SK-N-SH (cell line): ENCODE measurements around the gene GUCY2D. TPM values are rescaled to one million over a fixed set of nuclear protein-coding genes. Genes with fewer than 3 reads are reported as not detected.

Source experiments
- CTCF ChIA-PET: fragments of 300-600, 350-600 bp; formaldehyde crosslinking; extraction: SDS; loops from one replicate; lab custom pipeline; 2021; lab: Yijun Ruan, JAX
- POLR2A ChIA-PET: fragments of 350-600 bp; sonication (Branson Sonifier 250); formaldehyde crosslinking; extraction: SDS; loops from one replicate; lab custom pipeline; 2020; ENCODE audit warnings: antibody characterized with exemption, inconsistent platforms; lab: Yijun Ruan, JAX
- DNase-seq: peaks from one replicate; pipeline ENCODE4 v3.0.0; 2012
- H2AFZ ChIP-seq: fragments of 200-600 bp; sonication (generic); 2 replicates; pipeline ENCODE4 v1.8.1; 2016; ENCODE audit warnings: antibody characterized with exemption, mild to moderate bottlenecking, low read depth
- H3F3A ChIP-seq: fragments of 200-600 bp; sonication (generic); replicated peaks from 2 replicates; pipeline ENCODE3; 2016; ENCODE audit warnings: antibody characterized with exemption, mild to moderate bottlenecking; ENCODE audit not compliant: insufficient read depth
- H3K27ac ChIP-seq, 2 experiments: fragments of 200-500 bp in 1 of 2; fragments of 200-600 bp in 1 of 2; sonication (Bioruptor generic) in 1 of 2; sonication (generic), shearing (Covaris generic) in 1 of 2; 2 replicates each; pipeline versions ENCODE4 v1.5.1 to v1.6.1; 2014 to 2016; ENCODE audit warnings: low read depth in 2 of 2, inconsistent platforms in 1 of 2, low read length in 1 of 2, mild to moderate bottlenecking in 1 of 2, mixed read lengths in 1 of 2
- H3K27me3 ChIP-seq: fragments of 200-600 bp; sonication (generic), shearing (Covaris generic); 2 replicates; pipeline ENCODE4 v1.6.1; 2016; ENCODE audit warnings: mixed run types; ENCODE audit not compliant: insufficient read depth
- H3K36me3 ChIP-seq, 2 experiments: fragments of 200-500 bp in 1 of 2; fragments of 200-600 bp in 1 of 2; sonication (Bioruptor generic) in 1 of 2; sonication (generic) in 1 of 2; replicated peaks in 1 of 2; 2 replicates each; pipeline versions ENCODE3 to v1.5.1; 2014 to 2016; ENCODE audit warnings: low read length in 1 of 2, mild to moderate bottlenecking in 1 of 2; ENCODE audit not compliant: insufficient read depth in 2 of 2, control insufficient read depth in 1 of 2
- H3K4me1 ChIP-seq, 2 experiments: fragments of 200-500 bp in 1 of 2; fragments of 200-600 bp in 1 of 2; sonication (Bioruptor generic) in 1 of 2; sonication (generic), shearing (Covaris generic) in 1 of 2; 2 replicates each; pipeline versions ENCODE4 v1.5.1 to v1.6.1; 2014 to 2016; ENCODE audit warnings: low read depth in 1 of 2, low read length in 1 of 2, mixed run types in 1 of 2; ENCODE audit not compliant: insufficient read depth in 2 of 2, control insufficient read depth in 1 of 2
- H3K4me2 ChIP-seq: fragments of 200-600 bp; sonication (generic), shearing (Covaris generic); 2 replicates; pipeline ENCODE4 v1.6.1; 2017; ENCODE audit warnings: mixed run types
- H3K4me3 ChIP-seq, 2 experiments: fragments of 200-500 bp in 1 of 2; fragments of 200-600 bp in 1 of 2; sonication (Bioruptor generic) in 1 of 2; sonication (generic), shearing (Covaris generic) in 1 of 2; 2 replicates each; pipeline versions ENCODE4 v1.5.1 to v1.8.1; 2014 to 2016; ENCODE audit warnings: low read depth in 2 of 2, inconsistent platforms in 1 of 2, low read length in 1 of 2, mild to moderate bottlenecking in 1 of 2, mixed read lengths in 1 of 2, moderate library complexity in 1 of 2
- H3K79me2 ChIP-seq: fragments of 200-600 bp; sonication (generic); 2 replicates; pipeline ENCODE4 v1.8.1; 2017; ENCODE audit warnings: mild to moderate bottlenecking; ENCODE audit not compliant: insufficient read depth
- H3K9ac ChIP-seq: fragments of 200-600 bp; sonication (generic); 2 replicates; pipeline ENCODE4 v1.6.1; 2017; ENCODE audit warnings: mixed run types
- H3K9me2 ChIP-seq: fragments of 200-600 bp; sonication (generic); 2 replicates; pipeline ENCODE4 v1.6.1; 2017; ENCODE audit warnings: mixed run types
- H3K9me3 ChIP-seq: fragments of 200-600 bp; sonication (generic); 2 replicates; pipeline ENCODE4 v1.6.1; 2017; ENCODE audit warnings: mixed run types, mild to moderate bottlenecking, moderate library complexity
- H4K20me1 ChIP-seq: fragments of 200-600 bp; sonication (generic); 2 replicates; pipeline ENCODE4 v1.6.1; 2017; ENCODE audit warnings: mild to moderate bottlenecking, mixed run types; ENCODE audit not compliant: insufficient read depth
- CHD2 ChIP-seq: fragments of 150-350 bp; IDR thresholded peaks from 2 replicates; pipeline ENCODE4 v1.6.1; 2018; ENCODE audit warnings: low read length; ENCODE audit not compliant: partially characterized antibody
- CTCF ChIP-seq: fragments of 200-600 bp; sonication (generic); IDR thresholded peaks from 2 replicates; pipeline ENCODE4 v1.6.1; 2017; ENCODE audit warnings: antibody characterized with exemption, mild to moderate bottlenecking, moderate library complexity
- ELF1 ChIP-seq: IDR thresholded peaks from 2 replicates; pipeline ENCODE4 v1.4.0; 2012
- EP300 ChIP-seq, 2 experiments: IDR thresholded peaks; 2 replicates each; pipeline versions ENCODE4 v1.4.0 to v1.6.1; 2012; ENCODE audit warnings: borderline replicate concordance in 1 of 2, low read depth in 1 of 2, low read length in 1 of 2
- EZH2phosphoT487 ChIP-seq: fragments of 200-600 bp; sonication (generic); IDR thresholded peaks from 2 replicates; pipeline ENCODE4 v1.6.1; 2017; ENCODE audit warnings: low read depth, mixed run types, mild to moderate bottlenecking, antibody characterized with exemption, moderate library complexity, borderline replicate concordance
- FOXM1 ChIP-seq: IDR thresholded peaks from 2 replicates; pipeline ENCODE4 v1.4.0; 2012; ENCODE audit warnings: low read depth, mild to moderate bottlenecking
- MXI1 ChIP-seq: IDR thresholded peaks from 2 replicates; pipeline ENCODE4 v1.6.1; 2012; ENCODE audit warnings: mild to moderate bottlenecking, low read depth, low read length, improper control_type of control experiment
- NFIC ChIP-seq: IDR thresholded peaks from 2 replicates; pipeline ENCODE4 v1.4.0; 2012; ENCODE audit warnings: borderline replicate concordance
- PBX3 ChIP-seq: IDR thresholded peaks from 2 replicates; pipeline ENCODE4; 2012
- REST ChIP-seq: IDR thresholded peaks from 2 replicates; pipeline ENCODE4 v1.6.1; 2012; ENCODE audit warnings: mild to moderate bottlenecking, low read depth, low read length, moderate library complexity
- RXRA ChIP-seq: IDR thresholded peaks from 2 replicates; pipeline ENCODE4 v1.4.0; 2012; ENCODE audit warnings: low read depth, mild to moderate bottlenecking, borderline replicate concordance
- TEAD4 ChIP-seq: IDR thresholded peaks from 2 replicates; pipeline ENCODE4 v1.4.0; 2012; ENCODE audit warnings: mild to moderate bottlenecking, borderline replicate concordance; ENCODE audit not compliant: insufficient read depth
- USF1 ChIP-seq: IDR thresholded peaks from 2 replicates; pipeline ENCODE4 v1.4.0; 2012; ENCODE audit warnings: low read depth, borderline replicate concordance
- ZBTB33 ChIP-seq: IDR thresholded peaks from 2 replicates; pipeline ENCODE4 v1.4.0; 2012; ENCODE audit warnings: low read depth, borderline replicate concordance
- WGBS: methylation state at CpG from one replicate; pipeline ENCODE4 v1.1.6; 2017; ENCODE audit warnings: low lambda C conversion rate; 5-methylcytosine and 5-hydroxymethylcytosine counted together
- polyA plus RNA-seq, 3 experiments: library from polyadenylated mRNA; depleted of rRNA; stranded (reverse); fragments of >200 nt; gene quantifications; 2 replicates each; pipeline ENCODE4 v1.2.3, GENCODE V29; 2012
- TF ChIP-seq, protein P1 (sequence below): fragments of 150-350 bp; IDR thresholded peaks from 2 replicates; pipeline ENCODE4 v1.6.1; 2016; ENCODE audit warnings: mild to moderate bottlenecking, low read depth, low read length
- TF ChIP-seq, protein P2 (sequence below): fragments of 150-350 bp; IDR thresholded peaks from 2 replicates; pipeline ENCODE4 v1.6.1; 2017; ENCODE audit warnings: antibody characterized with exemption, low read length, low read depth, borderline replicate concordance

The GUCY2D gene
- polyA plus RNA-seq, 1 of the 3 experiments (the other 2 are of a cell fraction): not detected

DNA sequence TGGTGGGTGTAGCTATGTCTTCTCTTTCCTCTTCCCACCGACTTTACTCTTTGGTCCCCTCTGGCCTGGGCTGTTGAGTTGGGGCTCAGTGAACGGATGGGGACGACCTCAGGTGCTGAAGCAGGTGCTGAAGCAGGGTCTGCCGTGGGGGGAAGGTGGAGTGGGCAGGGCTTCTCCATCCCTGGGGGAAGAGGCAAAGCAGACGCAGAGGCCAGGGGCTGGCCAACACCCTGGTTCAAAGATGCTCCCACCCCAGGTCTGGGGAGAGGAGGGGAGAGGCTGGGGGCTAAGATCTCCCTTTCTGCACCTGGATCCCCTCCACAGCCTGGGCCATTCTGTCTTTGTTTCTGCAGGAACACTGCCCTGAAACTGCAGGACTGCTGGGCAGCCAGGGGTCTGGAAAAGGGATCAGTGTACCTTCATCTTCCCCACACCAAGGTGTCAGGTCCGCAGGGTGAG lies 62.2 kb downstream of the GUCY2D start (continued):
- TF ChIP-seq, protein P1, sequence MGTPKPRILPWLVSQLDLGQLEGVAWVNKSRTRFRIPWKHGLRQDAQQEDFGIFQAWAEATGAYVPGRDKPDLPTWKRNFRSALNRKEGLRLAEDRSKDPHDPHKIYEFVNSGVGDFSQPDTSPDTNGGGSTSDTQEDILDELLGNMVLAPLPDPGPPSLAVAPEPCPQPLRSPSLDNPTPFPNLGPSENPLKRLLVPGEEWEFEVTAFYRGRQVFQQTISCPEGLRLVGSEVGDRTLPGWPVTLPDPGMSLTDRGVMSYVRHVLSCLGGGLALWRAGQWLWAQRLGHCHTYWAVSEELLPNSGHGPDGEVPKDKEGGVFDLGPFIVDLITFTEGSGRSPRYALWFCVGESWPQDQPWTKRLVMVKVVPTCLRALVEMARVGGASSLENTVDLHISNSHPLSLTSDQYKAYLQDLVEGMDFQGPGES: no peak
- TF ChIP-seq REST (no peak), CHD2 (no peak), ZBTB33 (no peak), MXI1 (no peak), PBX3 (no peak), EP300 (IDR thresholded peaks at IDR 0.05; ENCODE audit: borderline replicate concordance in 1 of 2, low read depth in 1 of 2, low read length in 1 of 2) (no peak)
- TF ChIP-seq, all 33 proteins: peak for 0

DNA sequence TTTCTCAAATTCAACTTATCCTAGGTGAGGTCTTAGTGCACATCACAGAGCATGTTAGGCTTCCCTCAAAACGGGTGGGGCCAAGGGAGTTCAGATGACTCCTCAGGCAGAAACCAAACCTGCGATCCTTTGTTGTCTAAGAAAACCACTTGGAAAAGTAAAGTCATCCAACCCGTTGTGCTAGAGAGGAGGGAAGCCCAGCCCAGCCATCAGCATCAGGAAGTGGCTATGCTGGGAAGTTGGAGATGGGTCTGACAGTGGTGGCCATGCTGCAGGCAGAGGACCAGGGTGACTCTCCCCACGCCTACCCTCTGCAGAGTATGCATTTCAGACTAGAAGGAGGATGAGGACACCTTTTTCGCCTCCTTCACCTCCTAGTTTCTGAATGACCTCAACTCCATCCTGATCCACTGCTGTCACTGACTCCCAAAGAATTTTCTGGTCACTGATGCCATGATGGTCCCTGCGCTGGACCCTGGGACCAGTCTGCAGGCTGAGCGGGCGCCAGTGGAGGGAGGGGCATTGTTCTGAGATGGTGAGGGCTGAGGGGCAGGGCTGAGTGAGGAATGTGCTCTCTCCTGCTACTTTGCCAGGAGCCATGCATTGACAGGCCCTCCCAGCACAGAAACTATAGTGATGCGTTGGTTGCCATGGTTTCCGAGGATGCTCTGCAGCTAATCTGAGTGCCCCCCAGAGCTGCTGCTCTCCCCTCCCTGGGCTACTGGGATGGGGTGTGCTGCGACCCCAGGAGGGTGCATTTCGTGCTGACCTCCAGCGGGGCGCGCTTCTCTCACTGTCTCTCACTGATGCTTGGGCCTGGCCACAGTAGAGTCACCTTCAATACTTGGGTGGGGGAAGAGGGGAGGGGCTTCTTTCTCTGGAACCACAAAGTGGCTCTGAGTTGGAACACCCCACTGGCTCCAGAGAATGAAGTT lies 64.7 kb downstream of the GUCY2D start:
- H3K79me2 ChIP-seq: no peaks in the 10 kb centered on the region
- CTCF ChIA-PET: interaction anchor here (0.6 to 1.1 kb wide), 3 partner anchors 8 to 53 kb away, joined by 3 to 4 read pairs (median 3); no protein-coding TSS in a partner anchor
- no peak overlapping the region for H3K9ac ChIP-seq
- H4K20me1 ChIP-seq: no peaks in the 10 kb centered on the region
- H2AFZ ChIP-seq: no peak overlapping the region
- H3K9me2 ChIP-seq: no peaks in the 10 kb centered on the region
- no peaks in the 10 kb centered on the region for H3F3A ChIP-seq
- H3K4me3 ChIP-seq: no peak overlapping the region
- DNase-seq: no peak
- H3K4me1 ChIP-seq: peaks cover 3 to 4% of the 10 kb centered on the region in 2 experiments; a peak in 1 of 4 replicates
- POLR2A ChIA-PET: no interaction called here
- WGBS: 62% methylated on average over 14 of the region's 15 CpGs
- H3K36me3 ChIP-seq: no peaks in the 10 kb centered on the region
- H3K9me3 ChIP-seq: no peaks in the 10 kb centered on the region
- no peak overlapping the region for H3K27ac ChIP-seq
- H3K4me2 ChIP-seq: no peak overlapping the region
- peaks cover 75% of the 10 kb centered on the region for H3K27me3 ChIP-seq
- TF ChIP-seq NFIC: no peak
- TF ChIP-seq CHD2: no peak
- no peak for TF ChIP-seq USF1
- TF ChIP-seq CTCF: no peak
- no peak for TF ChIP-seq ELF1
- TF ChIP-seq, protein P2, sequence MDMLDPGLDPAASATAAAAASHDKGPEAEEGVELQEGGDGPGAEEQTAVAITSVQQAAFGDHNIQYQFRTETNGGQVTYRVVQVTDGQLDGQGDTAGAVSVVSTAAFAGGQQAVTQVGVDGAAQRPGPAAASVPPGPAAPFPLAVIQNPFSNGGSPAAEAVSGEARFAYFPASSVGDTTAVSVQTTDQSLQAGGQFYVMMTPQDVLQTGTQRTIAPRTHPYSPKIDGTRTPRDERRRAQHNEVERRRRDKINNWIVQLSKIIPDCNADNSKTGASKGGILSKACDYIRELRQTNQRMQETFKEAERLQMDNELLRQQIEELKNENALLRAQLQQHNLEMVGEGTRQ: no peak
- no peak for TF ChIP-seq FOXM1
- TF ChIP-seq RXRA: no peak
- no peak for TF ChIP-seq TEAD4
- TF ChIP-seq EZH2phosphoT487: no peak
